OCI-LY3 (cell line): Measurements from ENCODE around the gene L3MBTL3.

Experiments used
- EZH2phosphoT487 ChIP-seq: fragments of 200-600 bp; shearing (Covaris generic); IDR thresholded peaks from 2 replicates; pipeline ENCODE4 v1.6.1; 2018; ENCODE audit warnings: antibody characterized with exemption, mixed run types, low read depth
- TF ChIP-seq, protein P1 (sequence below): fragments of 200-600, 300-600 bp; sonication (generic); IDR thresholded peaks from 2 replicates; pipeline ENCODE4 v1.5.1; 2014; ENCODE audit warnings: antibody characterized with exemption, low read length, low read depth

DNA sequence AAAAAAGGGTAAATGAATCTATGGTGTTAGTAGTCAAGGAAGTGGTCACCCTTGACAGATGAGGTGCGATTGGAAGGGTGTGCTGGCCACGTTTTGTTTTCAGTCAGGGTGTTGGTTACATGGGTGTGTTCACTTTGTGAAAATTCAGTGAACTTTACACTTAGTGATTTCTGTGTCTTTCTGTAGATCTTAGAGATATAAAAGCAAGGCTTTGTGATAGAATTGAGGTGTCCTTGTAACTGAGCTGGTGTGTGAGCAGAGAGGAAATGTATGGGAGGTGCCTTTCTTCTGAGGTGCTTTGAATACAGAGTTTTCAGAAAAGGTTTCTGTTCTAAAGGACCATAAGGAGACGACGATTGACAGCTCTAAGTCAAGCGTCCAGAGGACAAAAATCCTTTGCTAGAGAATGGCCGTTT is 113.9 kb downstream of the L3MBTL3 start:
- TF ChIP-seq, protein P1, sequence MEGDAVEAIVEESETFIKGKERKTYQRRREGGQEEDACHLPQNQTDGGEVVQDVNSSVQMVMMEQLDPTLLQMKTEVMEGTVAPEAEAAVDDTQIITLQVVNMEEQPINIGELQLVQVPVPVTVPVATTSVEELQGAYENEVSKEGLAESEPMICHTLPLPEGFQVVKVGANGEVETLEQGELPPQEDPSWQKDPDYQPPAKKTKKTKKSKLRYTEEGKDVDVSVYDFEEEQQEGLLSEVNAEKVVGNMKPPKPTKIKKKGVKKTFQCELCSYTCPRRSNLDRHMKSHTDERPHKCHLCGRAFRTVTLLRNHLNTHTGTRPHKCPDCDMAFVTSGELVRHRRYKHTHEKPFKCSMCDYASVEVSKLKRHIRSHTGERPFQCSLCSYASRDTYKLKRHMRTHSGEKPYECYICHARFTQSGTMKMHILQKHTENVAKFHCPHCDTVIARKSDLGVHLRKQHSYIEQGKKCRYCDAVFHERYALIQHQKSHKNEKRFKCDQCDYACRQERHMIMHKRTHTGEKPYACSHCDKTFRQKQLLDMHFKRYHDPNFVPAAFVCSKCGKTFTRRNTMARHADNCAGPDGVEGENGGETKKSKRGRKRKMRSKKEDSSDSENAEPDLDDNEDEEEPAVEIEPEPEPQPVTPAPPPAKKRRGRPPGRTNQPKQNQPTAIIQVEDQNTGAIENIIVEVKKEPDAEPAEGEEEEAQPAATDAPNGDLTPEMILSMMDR = no peak
- no peak for TF ChIP-seq EZH2phosphoT487
